GM19099 (cell line): ENCODE data around the gene MCM8.

Experiments
- POLR2A ChIP-seq: IDR thresholded peaks from 3 replicates; pipeline ENCODE4 v1.6.1; 2011; ENCODE audit warnings: low read depth; ENCODE audit not compliant: insufficient read length; ENCODE audit errors: extremely low read depth

MCM8 gene

GRCh38 chr20:5974531-5974930, 24.1 kb downstream of the MCM8 start:
- TF ChIP-seq POLR2A, result no peak

GRCh38 chr20:5975778-5976177, 25.3 kb downstream of the MCM8 start:
- TF ChIP-seq POLR2A, result no peak

- no peak for TF ChIP-seq POLR2A
These were observed 26.8 kb downstream of the MCM8 start for GRCh38 chr20:5977223-5977622.

- TF ChIP-seq POLR2A, result no peak
These were observed 27.5 kb downstream of the MCM8 start for GRCh38 chr20:5977975-5978374.

GRCh38 chr20:5979801-5980200, 29.3 kb downstream of the MCM8 start:
- no peak for TF ChIP-seq POLR2A

- no peak for TF ChIP-seq POLR2A
These were observed 30.5 kb downstream of the MCM8 start for GRCh38 chr20:5980720-5981538.

GRCh38 chr20:5987383-5987782, 36.9 kb downstream of the MCM8 start:
- no peak for TF ChIP-seq POLR2A

- TF ChIP-seq POLR2A, result no peak
These were observed 39.1 kb downstream of the MCM8 start for GRCh38 chr20:5989539-5989938.

- TF ChIP-seq POLR2A, result no peak
These were observed 40.5 kb downstream of the MCM8 start for GRCh38 chr20:5990946-5991345.

- TF ChIP-seq POLR2A, result no peak
These were observed 41.4 kb downstream of the MCM8 start for GRCh38 chr20:5991623-5992441.

GRCh38 chr20:5996765-5997164, 46.3 kb downstream of the MCM8 start:
- no peak for TF ChIP-seq POLR2A

- no peak for TF ChIP-seq POLR2A
These were observed 49.3 kb downstream of the MCM8 start for GRCh38 chr20:5999783-6000182.

- no peak for TF ChIP-seq POLR2A
These were observed 50.4 kb downstream of the MCM8 start for GRCh38 chr20:6000871-6001270.

GRCh38 chr20:6006603-6006949, 56.1 kb downstream of the MCM8 start:
- no peak for TF ChIP-seq POLR2A

GRCh38 chr20:6007094-6007528, 56.7 kb downstream of the MCM8 start:
- no peak for TF ChIP-seq POLR2A

GRCh38 chr20:6007529-6008103, 57.2 kb downstream of the MCM8 start:
- no peak for TF ChIP-seq POLR2A
